Measurements from ENCODE around the gene PPP1R15A.
"Not testable (repeated sequence)": the region's sequence is repeated elsewhere in the genome, so short reads cannot be mapped to it uniquely, and the experiment has no call there.

- TF ChIP-seq, protein P1, sequence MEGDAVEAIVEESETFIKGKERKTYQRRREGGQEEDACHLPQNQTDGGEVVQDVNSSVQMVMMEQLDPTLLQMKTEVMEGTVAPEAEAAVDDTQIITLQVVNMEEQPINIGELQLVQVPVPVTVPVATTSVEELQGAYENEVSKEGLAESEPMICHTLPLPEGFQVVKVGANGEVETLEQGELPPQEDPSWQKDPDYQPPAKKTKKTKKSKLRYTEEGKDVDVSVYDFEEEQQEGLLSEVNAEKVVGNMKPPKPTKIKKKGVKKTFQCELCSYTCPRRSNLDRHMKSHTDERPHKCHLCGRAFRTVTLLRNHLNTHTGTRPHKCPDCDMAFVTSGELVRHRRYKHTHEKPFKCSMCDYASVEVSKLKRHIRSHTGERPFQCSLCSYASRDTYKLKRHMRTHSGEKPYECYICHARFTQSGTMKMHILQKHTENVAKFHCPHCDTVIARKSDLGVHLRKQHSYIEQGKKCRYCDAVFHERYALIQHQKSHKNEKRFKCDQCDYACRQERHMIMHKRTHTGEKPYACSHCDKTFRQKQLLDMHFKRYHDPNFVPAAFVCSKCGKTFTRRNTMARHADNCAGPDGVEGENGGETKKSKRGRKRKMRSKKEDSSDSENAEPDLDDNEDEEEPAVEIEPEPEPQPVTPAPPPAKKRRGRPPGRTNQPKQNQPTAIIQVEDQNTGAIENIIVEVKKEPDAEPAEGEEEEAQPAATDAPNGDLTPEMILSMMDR (IDR thresholded peaks at IDR 0.05; ENCODE audit: insufficient read depth, low read length, poor library complexity, severe bottlenecking) = not testable (repeated sequence)
- not testable (repeated sequence) for TF ChIP-seq EZH2phosphoT487 (conservative IDR thresholded peaks at IDR 0.05; ENCODE audit: low read length)
These were observed 31.6 kb downstream of the PPP1R15A start for GRCh38 chr19:48903788-48904187.
